BE2C (cell line): Measurements from ENCODE around the gene IGFBP2.

Source experiments
- DNase-seq: peaks from one replicate; pipeline ENCODE4 v3.0.0-alpha.2; 2020
- H3K27me3 ChIP-seq: fragments of 250-450 bp; sonication (Bioruptor Pico); 2 replicates; pipeline ENCODE4 v1.5.1; 2020; ENCODE audit warnings: mild to moderate bottlenecking
- H3K36me3 ChIP-seq: fragments of 250-450 bp; sonication (Bioruptor Pico); 2 replicates; pipeline ENCODE4 v1.5.1; 2020; ENCODE audit warnings: mild to moderate bottlenecking
- H3K4me1 ChIP-seq: fragments of 250-450 bp; sonication (Bioruptor Pico); 2 replicates; pipeline ENCODE4 v1.5.1; 2020
- H3K4me3 ChIP-seq: 2 replicates; pipeline ENCODE4 v1.5.1; 2011; ENCODE audit warnings: low read depth, low read length
- H3K9me3 ChIP-seq: fragments of 250-450 bp; sonication (Bioruptor Pico); 2 replicates; pipeline ENCODE4 v1.5.1; 2020
- TF ChIP-seq, protein P1 (sequence below): IDR thresholded peaks from 2 replicates; pipeline ENCODE4 v1.5.1; 2012; ENCODE audit warnings: mild to moderate bottlenecking, low read depth, low read length

IGFBP2 gene

GRCh38 chr2:216673021-216673420 is 39.8 kb downstream of the IGFBP2 start:
- TF ChIP-seq, protein P1, sequence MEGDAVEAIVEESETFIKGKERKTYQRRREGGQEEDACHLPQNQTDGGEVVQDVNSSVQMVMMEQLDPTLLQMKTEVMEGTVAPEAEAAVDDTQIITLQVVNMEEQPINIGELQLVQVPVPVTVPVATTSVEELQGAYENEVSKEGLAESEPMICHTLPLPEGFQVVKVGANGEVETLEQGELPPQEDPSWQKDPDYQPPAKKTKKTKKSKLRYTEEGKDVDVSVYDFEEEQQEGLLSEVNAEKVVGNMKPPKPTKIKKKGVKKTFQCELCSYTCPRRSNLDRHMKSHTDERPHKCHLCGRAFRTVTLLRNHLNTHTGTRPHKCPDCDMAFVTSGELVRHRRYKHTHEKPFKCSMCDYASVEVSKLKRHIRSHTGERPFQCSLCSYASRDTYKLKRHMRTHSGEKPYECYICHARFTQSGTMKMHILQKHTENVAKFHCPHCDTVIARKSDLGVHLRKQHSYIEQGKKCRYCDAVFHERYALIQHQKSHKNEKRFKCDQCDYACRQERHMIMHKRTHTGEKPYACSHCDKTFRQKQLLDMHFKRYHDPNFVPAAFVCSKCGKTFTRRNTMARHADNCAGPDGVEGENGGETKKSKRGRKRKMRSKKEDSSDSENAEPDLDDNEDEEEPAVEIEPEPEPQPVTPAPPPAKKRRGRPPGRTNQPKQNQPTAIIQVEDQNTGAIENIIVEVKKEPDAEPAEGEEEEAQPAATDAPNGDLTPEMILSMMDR, result no peak
- no peak overlapping the region for H3K4me3 ChIP-seq
- peaks cover 6% of the 10 kb centered on the region; the same call in 1 of the 2 replicates for H3K4me1 ChIP-seq
- H3K9me3 ChIP-seq, result no peaks in the 10 kb centered on the region
- DNase-seq, result no peak
- H3K27me3 ChIP-seq, result no peaks in the 10 kb centered on the region
- H3K36me3 ChIP-seq, result no peaks in the 10 kb centered on the region

DNA sequence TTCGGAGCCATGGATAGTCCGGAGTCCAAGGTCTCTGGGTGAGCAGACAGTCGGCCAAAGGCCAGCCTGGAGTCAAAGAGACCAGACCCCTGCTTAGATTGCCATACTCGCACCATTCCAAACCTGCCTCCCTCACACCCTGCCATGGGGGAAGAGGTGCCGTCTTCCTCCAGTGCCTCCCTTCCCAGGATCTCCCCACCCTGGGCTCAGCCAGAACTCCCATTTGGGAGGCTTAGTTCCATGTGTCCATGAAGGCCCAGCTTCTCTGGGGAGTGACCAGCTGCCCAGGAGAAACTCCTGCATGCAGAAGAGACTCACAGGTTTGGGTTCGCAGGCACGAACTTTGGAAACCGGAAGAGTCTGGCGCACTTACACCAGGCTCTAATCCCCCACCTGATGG is 40.4 kb downstream of the IGFBP2 start:
- no peak for DNase-seq
- peaks cover 6% of the 10 kb centered on the region; the same call in 1 of the 2 replicates for H3K4me1 ChIP-seq
- H3K36me3 ChIP-seq, result no peaks in the 10 kb centered on the region
- no peaks in the 10 kb centered on the region for H3K9me3 ChIP-seq
- no peak overlapping the region for H3K4me3 ChIP-seq
- no peaks in the 10 kb centered on the region for H3K27me3 ChIP-seq
- TF ChIP-seq, protein P1, result no peak

GRCh38 chr2:216674376-216674775 is 41.2 kb downstream of the IGFBP2 start:
- Histone ChIP-seq H3K36me3 (no peaks in the 10 kb centered on the region), H3K4me1 (peaks cover 6% of the 10 kb centered on the region; the same call in 1 of the 2 replicates), H3K27me3 (no peaks in the 10 kb centered on the region), H3K9me3 (no peaks in the 10 kb centered on the region), H3K4me3 (no peak overlapping the region)
- TF ChIP-seq, protein P1, result no peak
- DNase-seq, result no peak

DNA sequence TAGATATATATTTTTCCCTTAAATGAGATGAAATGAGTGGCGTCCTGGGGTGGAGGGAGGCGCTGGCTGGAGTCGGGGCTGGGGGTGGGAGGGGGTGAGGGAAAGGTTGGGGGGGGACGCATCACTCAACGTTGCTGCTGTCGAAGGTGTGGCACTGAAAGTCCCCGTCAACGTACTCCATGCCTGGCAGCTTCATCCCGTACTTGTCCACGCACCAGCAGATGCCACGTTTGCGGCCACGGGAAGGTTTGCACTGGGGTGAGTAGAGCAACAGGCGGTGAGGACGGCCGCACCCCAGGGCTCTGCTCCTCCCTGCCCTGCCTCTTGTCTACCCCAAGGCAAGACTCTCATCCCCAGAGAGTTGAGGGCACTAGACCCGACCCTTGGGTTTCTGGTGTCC is 43.4 kb downstream of the IGFBP2 start:
- TF ChIP-seq, protein P1, result no peak
- Histone ChIP-seq H3K9me3 (no peaks in the 10 kb centered on the region), H3K4me1 (peaks cover 7% of the 10 kb centered on the region), H3K27me3 (no peaks in the 10 kb centered on the region), H3K4me3 (no peak overlapping the region), H3K36me3 (no peaks in the 10 kb centered on the region)
- no peak for DNase-seq

GRCh38 chr2:216677439-216678097 is 44.3 kb downstream of the IGFBP2 start:
- H3K27me3 ChIP-seq, result no peaks in the 10 kb centered on the region
- DNase-seq, result no peak

GRCh38 chr2:216678098-216678465 is 44.9 kb downstream of the IGFBP2 start:
- H3K27me3 ChIP-seq, result no peaks in the 10 kb centered on the region
- H3K36me3 ChIP-seq, result no peaks in the 10 kb centered on the region
- TF ChIP-seq, protein P1, result no peak
- no peaks in the 10 kb centered on the region for H3K9me3 ChIP-seq
- H3K4me1 ChIP-seq, result peaks cover 14% of the 10 kb centered on the region
- DNase-seq, result no peak
- no peak overlapping the region for H3K4me3 ChIP-seq

More at GRCh38 chr2:216677439-216678097, 44.3 kb downstream of the IGFBP2 start:
- TF ChIP-seq, protein P1, result no peak
- Histone ChIP-seq H3K9me3 (no peaks in the 10 kb centered on the region), H3K4me1 (peaks cover 14% of the 10 kb centered on the region), H3K4me3 (no peak overlapping the region), H3K36me3 (no peaks in the 10 kb centered on the region)
